Pancreas (tissue), 10 donors: ENCODE results near the gene USF3. TPM values are rescaled to one million over a fixed set of nuclear protein-coding genes. Genes with fewer than 3 reads are reported as not detected.
A peak's percentile ranks its signal among the peaks of the same experiment; 100 is the strongest.

Source experiments
- ATAC-seq, 4 donors: fragments of 200-7000 bp; cut with Tn5 transposase; one replicate each; pipeline versions ENCODE4 v1.8.0 to v1.9.1; 2020; ENCODE audit warnings: mild to moderate bottlenecking in 4 of 4, moderate library complexity in 4 of 4
- DNase-seq, 6 donors: peaks; one replicate each; pipeline ENCODE4 v3.0.0-alpha.2; 2020
- FAIRE-seq: peaks from 2 replicates; lab custom pipeline; 2012; peaks lifted over from hg19 to GRCh38; lab: Jason Lieb, UNC
- H3K27ac ChIP-seq, 4 donors: fragments of 200-600 bp; sonication (generic); 1 replicate in 3 of 4; 2 replicates in 1 of 4; pipeline versions ENCODE4 v1.5.0 to v1.8.0; 2020
- H3K27me3 ChIP-seq, 4 donors: fragments of 200-600 bp; one replicate each; pipeline ENCODE4 v1.8.0; 2021
- H3K36me3 ChIP-seq, 3 donors: fragments of 200-600 bp; sonication (generic) in 1 of 3; one replicate each; pipeline versions ENCODE4 v1.5.0 to v1.8.0; 2020 to 2021
- H3K4me1 ChIP-seq, 3 donors: fragments of 200-600 bp; one replicate each; pipeline ENCODE4 v1.8.0; 2021
- H3K4me3 ChIP-seq, 4 donors: fragments of 200-600 bp; sonication (generic) in 2 of 4; one replicate each; pipeline versions ENCODE4 v1.5.0 to v1.8.0; 2020 to 2021
- H3K9me3 ChIP-seq, 4 donors: fragments of 200-600 bp; one replicate each; pipeline ENCODE4 v1.8.0; 2021
- whole genome bisulfite sequencing, 2 donors: extraction: QIAGEN DNeasy Blood & Tissue Kit; methylation state at CpG; one replicate each; pipeline ENCODE4 v1.1.7; 2013; 5-methylcytosine and 5-hydroxymethylcytosine counted together
- intact Hi-C, 3 donors: fragments of 100-400 bp; cut with DNase I; formaldehyde crosslinking; loops; one replicate each; pipeline versions ENCODE4 v1.11.1 to v1.14.2; 2022
- polyA plus RNA-seq, 2 donors: library from polyadenylated mRNA; stranded (reverse); fragments of 200-250 nt; gene quantifications; one replicate each; pipeline ENCODE4 v1.2.3, GENCODE V29; 2013
- total RNA-seq, 6 donors: library from RNA; stranded (reverse); fragmentation: NEBNext Ultra II Directional in 4 of 6; extraction: Animal tissue kit (Norgen Biotek cat#: 25700) in 4 of 6; gene quantifications; one replicate each; pipeline versions ENCODE4 v1.2.1 to v1.2.4, GENCODE V29; 2021 to 2023
- TF ChIP-seq, protein P1 (sequence below), 4 donors: fragments of 200-600 bp; sonication (generic) in 3 of 4; IDR thresholded peaks; one replicate each; pipeline versions ENCODE4 v1.5.0 to v1.8.0; 2021; ENCODE audit warnings: antibody characterized with exemption in 4 of 4
- donor health status: healthy with polysubstance abuse.
- donor health status: DM: no; HTN: no; CAD: no; lungs with moderate emphysema.
- donor health status: DM: no; HTN: no; CAD: no.
- donor health status: control.
- donor health status: control.
- donor health status: Bipolar disorder and iron deficiency.
- donor health status: DM: yes; HTN: yes; CAD: no.
- donor health status: DM: no; HTN: no; CAD: no.
- donor health status: DM: no; HTN: no; CAD: no.
- donor health status: DM: yes; HTN: yes; CAD: no.

Gene USF3
- total and polyA plus RNA-seq, 8 donors, result 2.9 to 12.3 (median 9.0) TPM

GRCh38 chr3:113664523-113665094, 31.8 kb downstream of the USF3 start:
- FAIRE-seq (no peak), DNase-seq (no peak), ATAC-seq (no peak)
- intact Hi-C loops, result no loop called here
- peaks cover 19 to 60% (median 48%) of the 10 kb centered on the region in 3 donors for H3K4me1 ChIP-seq
- TF ChIP-seq, protein P1, sequence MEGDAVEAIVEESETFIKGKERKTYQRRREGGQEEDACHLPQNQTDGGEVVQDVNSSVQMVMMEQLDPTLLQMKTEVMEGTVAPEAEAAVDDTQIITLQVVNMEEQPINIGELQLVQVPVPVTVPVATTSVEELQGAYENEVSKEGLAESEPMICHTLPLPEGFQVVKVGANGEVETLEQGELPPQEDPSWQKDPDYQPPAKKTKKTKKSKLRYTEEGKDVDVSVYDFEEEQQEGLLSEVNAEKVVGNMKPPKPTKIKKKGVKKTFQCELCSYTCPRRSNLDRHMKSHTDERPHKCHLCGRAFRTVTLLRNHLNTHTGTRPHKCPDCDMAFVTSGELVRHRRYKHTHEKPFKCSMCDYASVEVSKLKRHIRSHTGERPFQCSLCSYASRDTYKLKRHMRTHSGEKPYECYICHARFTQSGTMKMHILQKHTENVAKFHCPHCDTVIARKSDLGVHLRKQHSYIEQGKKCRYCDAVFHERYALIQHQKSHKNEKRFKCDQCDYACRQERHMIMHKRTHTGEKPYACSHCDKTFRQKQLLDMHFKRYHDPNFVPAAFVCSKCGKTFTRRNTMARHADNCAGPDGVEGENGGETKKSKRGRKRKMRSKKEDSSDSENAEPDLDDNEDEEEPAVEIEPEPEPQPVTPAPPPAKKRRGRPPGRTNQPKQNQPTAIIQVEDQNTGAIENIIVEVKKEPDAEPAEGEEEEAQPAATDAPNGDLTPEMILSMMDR (IDR thresholded peaks at IDR 0.05), result no peak
- H3K36me3 ChIP-seq, result peaks cover 0 to 10% (median 5%) of the 10 kb centered on the region in 3 donors
- peak overlapping the region in 3 of 4 donors; percentile 30 to 88 (median 77) for H3K27ac ChIP-seq
- H3K9me3 ChIP-seq, result no peaks in the 10 kb centered on the region
- no peaks in the 10 kb centered on the region for H3K27me3 ChIP-seq
- no peak overlapping the region for H3K4me3 ChIP-seq

GRCh38 chr3:113663761-113664160, 32.7 kb downstream of the USF3 start:
- peak; percentile 36 to 70 (median 62) for ATAC-seq
- FAIRE-seq, result no peak

GRCh38 chr3:113663324-113663750, 33.1 kb downstream of the USF3 start:
- peaks cover 3 to 14% (median 5%) of the 10 kb centered on the region in 3 donors for H3K36me3 ChIP-seq
- H3K9me3 ChIP-seq, result no peaks in the 10 kb centered on the region
- no peak for FAIRE-seq
- intact Hi-C loops, result no loop called here
- H3K27ac ChIP-seq, result peak overlapping the region; percentile 28 to 88 (median 54)
- 14 to 20% methylated on average over 3 of the region's 3 CpGs for WGBS, 2 donors
- peaks cover 14 to 48% (median 48%) of the 10 kb centered on the region in 3 donors for H3K4me1 ChIP-seq
- no peaks in the 10 kb centered on the region for H3K27me3 ChIP-seq
- DNase-seq, result peak in 3 of 6 donors; percentile 29 to 40 (median 29)
- peak overlapping the region in 1 of 4 donors; percentile 12 for H3K4me3 ChIP-seq
- TF ChIP-seq, protein P1 (IDR thresholded peaks at IDR 0.05), result no peak
- ATAC-seq, result peak; percentile 86 to 93 (median 92)

More at GRCh38 chr3:113663761-113664160, 32.7 kb downstream of the USF3 start:
- Histone ChIP-seq H3K36me3 (peaks cover under 1 to 14% (median 5%) of the 10 kb centered on the region in 3 donors), H3K27ac (peak overlapping the region in 3 of 4 donors; percentile 30 to 88 (median 77)), H3K4me1 (peaks cover 15 to 52% (median 48%) of the 10 kb centered on the region in 3 donors), H3K27me3 (no peaks in the 10 kb centered on the region), H3K9me3 (no peaks in the 10 kb centered on the region), H3K4me3 (peak overlapping the region in 1 of 4 donors; percentile 12)
- intact Hi-C loops, result no loop called here
- TF ChIP-seq, protein P1 (IDR thresholded peaks at IDR 0.05), result no peak
- 5 to 9% methylated on average over 1 of the region's 1 CpG for WGBS, 2 donors
- no peak for DNase-seq

GRCh38 chr3:113662824-113663223, 33.6 kb downstream of the USF3 start:
- no peak for FAIRE-seq
- H3K4me1 ChIP-seq, result peaks cover 14 to 44% (median 44%) of the 10 kb centered on the region in 3 donors

More at GRCh38 chr3:113662824-113663223, 33.6 kb downstream of the USF3 start:
- no peaks in the 10 kb centered on the region for H3K9me3 ChIP-seq
- ATAC-seq (peak; percentile 23 to 67 (median 48)), DNase-seq (peak in 1 of 6 donors; percentile 20)
- intact Hi-C loops, result no loop called here
- 0 to 7% methylated on average over 1 of the region's 1 CpG for WGBS, 2 donors
- H3K4me3 ChIP-seq, result peak overlapping the region in 1 of 4 donors; percentile 1
- peaks cover 3 to 14% (median 5%) of the 10 kb centered on the region in 3 donors for H3K36me3 ChIP-seq
- TF ChIP-seq, protein P1 (IDR thresholded peaks at IDR 0.05), result no peak
- H3K27ac ChIP-seq, result peak overlapping the region; percentile 28 to 88 (median 54)
- H3K27me3 ChIP-seq, result no peaks in the 10 kb centered on the region
